ENCODE data around the gene TRMT1. TPM values are rescaled to one million over a fixed set of nuclear protein-coding genes. Genes with fewer than 3 reads are reported as not detected.

TRMT1 gene
- total RNA-seq, 2 donors from 2014 or later, result 66.4 to 83.2 TPM

DNA sequence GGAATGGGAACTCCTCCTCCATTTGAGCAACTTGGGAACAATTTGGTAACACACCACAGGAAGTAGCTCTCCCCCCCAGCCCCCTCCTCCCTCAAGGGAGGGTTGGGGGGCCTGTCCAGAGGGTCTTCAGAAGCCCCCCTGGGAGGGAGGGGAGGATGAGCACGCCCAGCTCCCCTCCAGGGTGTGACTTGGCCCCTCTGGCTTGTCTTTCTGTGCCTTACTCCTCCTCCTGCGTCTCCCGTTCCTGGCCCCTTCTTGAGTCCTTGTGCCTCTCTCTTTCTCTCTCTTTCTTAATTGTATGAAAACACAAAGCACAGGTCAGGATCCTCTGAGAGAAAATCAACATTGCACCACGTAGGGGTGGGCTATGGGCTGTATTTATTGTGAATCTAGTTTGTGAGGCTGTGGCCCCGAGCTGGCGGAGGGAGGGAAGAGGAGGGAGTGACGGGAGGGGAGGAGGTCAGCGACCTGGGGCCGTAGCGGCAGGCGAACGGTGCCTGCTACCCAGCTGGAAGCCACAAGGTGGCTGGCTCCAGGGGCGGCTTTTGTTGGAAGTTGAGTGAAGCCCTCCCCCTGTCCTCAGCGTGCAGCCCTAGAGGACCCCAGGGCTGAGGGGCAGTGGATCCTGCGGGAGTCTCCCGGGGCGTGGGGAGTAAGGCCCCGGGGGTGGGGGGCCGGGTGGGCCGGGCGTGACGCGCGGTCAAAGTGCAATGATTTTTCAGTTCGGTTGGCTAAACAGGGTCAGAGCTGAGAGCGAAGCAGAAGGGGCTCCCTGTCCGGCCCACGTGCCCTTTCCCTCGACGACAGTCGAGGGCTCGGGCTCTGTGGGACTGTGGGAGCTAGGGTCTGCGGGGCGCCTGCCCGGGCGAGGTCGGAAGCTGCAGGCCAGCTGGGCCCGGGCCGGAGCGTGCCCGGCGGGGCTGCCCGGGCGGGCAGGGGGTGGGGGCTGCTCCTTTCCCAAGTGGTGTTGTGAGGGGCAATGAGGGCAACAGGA, 20.3 kb downstream of the TRMT1 start:
- Mint-ChIP-seq H3K27ac (no peak overlapping the region), H3K4me1 (peaks cover 20% of the 10 kb centered on the region)

DNA sequence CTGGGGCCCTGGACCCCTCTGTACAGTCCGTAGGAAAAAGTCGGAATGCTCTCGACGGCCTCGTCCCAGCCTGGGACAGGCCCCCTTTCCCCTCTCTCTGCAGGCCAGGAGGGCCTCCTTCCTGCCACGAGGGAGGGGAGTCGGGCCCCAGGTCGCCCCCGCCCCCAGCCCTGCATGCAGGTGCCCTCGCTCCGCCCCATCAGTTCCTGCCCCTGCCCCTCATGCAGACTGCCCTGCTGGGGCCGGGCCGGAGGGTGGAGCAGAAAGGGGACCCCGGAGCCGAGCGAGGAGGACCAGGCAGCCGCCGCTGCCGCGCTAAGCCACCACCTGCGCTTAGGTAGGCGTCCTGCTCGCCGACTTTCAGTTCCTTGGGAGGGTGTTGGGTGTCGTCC, 21.2 kb downstream of the TRMT1 start:
- no peak for ATAC-seq (replicated peaks)
- H3K4me3 Mint-ChIP-seq, result peak overlapping the region; percentile 56
- H3K4me1 Mint-ChIP-seq, result peaks cover 19% of the 10 kb centered on the region
- H3K27ac Mint-ChIP-seq, result no peak overlapping the region
- H3K27me3 Mint-ChIP-seq, result peaks cover 14% of the 10 kb centered on the region
- H3K9me3 Mint-ChIP-seq, result no peaks in the 10 kb centered on the region
- H3K36me3 Mint-ChIP-seq (ENCODE audit: low read depth), result peaks cover 8% of the 10 kb centered on the region

More for the DNA sequence above, 20.3 kb downstream of the TRMT1 start:
- Mint-ChIP-seq H3K9me3 (no peaks in the 10 kb centered on the region), H3K36me3 (ENCODE audit: low read depth) (peaks cover 8% of the 10 kb centered on the region), H3K4me3 (peak overlapping the region; percentile 56), H3K27me3 (peaks cover 14% of the 10 kb centered on the region)
- no peak for ATAC-seq (replicated peaks)

DNA sequence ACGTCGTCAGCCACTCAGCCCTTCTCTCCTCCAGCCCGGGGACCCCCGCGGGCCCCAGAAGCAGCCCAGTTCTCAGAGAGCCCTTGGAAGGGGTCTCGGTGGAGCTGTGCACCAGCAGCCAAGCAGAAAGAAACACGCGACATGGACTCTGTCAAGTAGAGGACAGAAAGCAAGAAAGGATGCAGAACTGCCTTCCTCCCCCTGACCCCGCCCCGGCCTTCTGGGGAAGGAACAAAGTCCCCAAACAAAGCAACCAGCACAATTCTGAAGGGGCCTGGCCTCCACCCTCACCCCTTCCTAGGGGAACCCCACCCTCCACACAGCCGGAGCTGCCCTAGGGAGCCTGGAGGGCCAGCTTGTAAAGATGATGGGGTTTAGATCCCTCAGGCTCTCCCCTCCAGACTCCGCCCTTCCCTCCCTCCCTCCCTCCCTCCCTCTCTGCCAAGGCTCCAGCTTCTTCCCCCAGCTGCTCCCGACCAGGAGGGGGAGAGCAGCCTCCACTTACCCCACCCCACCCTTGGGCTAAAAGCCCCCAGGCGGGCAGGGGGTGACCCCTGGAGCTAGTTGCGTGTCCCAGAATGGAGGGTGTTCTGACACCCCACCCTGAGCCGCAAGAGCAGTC, 21.7 kb downstream of the TRMT1 start:
- H3K4me1 Mint-ChIP-seq, result peaks cover 14% of the 10 kb centered on the region
- no peak for ATAC-seq (replicated peaks)
- H3K27me3 Mint-ChIP-seq, result peaks cover 14% of the 10 kb centered on the region
- peaks cover 3% of the 10 kb centered on the region for H3K36me3 Mint-ChIP-seq (ENCODE audit: low read depth)
- H3K4me3 Mint-ChIP-seq, result peak overlapping the region; percentile 56
- no peaks in the 10 kb centered on the region for H3K9me3 Mint-ChIP-seq
- H3K27ac Mint-ChIP-seq, result no peak overlapping the region

DNA sequence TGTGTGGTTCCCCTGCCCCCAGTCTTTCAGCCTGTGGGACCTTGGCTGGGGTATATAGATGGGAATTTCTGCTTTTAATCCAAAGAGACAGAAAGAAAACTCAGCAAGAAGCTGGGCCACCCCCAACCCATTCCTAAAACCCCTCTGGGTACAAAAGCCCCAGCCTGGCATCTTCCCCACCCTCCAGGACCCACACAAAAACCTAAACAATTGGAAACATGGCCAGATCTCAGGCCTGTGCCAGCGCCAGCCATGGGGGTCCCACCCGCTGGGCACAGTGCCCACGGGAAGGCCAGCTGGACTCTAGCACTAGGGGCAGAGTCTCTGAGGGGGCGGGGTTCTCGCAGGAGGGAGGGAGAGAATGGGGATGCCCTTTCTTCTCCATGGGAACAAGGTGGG, 22.4 kb downstream of the TRMT1 start:
- H3K4me3 Mint-ChIP-seq, result no peak overlapping the region
- H3K36me3 Mint-ChIP-seq (ENCODE audit: low read depth), result no peaks in the 10 kb centered on the region
- H3K4me1 Mint-ChIP-seq, result peaks cover 11% of the 10 kb centered on the region
- H3K27ac Mint-ChIP-seq, result no peak overlapping the region
- no peaks in the 10 kb centered on the region for H3K9me3 Mint-ChIP-seq
- peaks cover 14% of the 10 kb centered on the region for H3K27me3 Mint-ChIP-seq
- no peak for ATAC-seq (replicated peaks)

DNA sequence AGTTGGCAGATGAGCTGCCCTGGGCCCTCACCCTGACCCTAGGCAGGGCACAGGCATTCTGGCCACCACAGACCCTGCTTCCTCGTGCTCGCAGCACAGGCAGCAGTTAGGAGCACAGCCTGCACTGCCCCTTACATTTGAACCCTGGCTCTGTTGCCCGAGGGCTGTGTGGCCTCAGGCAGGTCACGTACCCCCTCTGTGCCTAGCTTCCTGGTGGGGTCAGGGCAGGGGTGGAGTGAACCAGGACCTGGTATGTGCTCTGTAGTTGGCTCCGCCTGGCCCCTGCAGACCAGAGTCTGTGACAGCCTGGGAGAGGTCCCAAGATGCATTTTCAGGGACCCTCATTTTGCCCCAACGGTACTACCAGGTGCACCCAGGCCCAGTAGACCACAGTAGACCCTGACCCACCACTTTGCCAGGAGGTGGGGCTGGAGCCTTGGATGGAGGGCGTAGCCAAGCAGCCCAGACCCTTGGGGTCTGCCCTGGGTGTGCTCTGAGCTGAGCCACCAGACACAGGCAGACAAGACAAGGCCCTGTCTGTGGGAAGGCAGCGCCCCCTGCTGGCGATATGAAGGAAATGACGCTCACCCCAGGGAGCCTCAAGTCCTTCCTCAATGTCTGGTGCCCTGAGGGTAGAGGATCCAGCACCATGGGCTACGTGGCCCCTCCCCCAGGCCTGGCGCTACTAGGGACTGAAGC, 23.0 kb downstream of the TRMT1 start:
- no peaks in the 10 kb centered on the region for H3K9me3 Mint-ChIP-seq
- no peak overlapping the region for H3K4me3 Mint-ChIP-seq
- H3K36me3 Mint-ChIP-seq (ENCODE audit: low read depth), result no peaks in the 10 kb centered on the region
- no peak overlapping the region for H3K27ac Mint-ChIP-seq
- H3K4me1 Mint-ChIP-seq, result peaks cover 11% of the 10 kb centered on the region
- peak; percentile 84 for ATAC-seq (replicated peaks)
- peaks cover 13% of the 10 kb centered on the region for H3K27me3 Mint-ChIP-seq

DNA sequence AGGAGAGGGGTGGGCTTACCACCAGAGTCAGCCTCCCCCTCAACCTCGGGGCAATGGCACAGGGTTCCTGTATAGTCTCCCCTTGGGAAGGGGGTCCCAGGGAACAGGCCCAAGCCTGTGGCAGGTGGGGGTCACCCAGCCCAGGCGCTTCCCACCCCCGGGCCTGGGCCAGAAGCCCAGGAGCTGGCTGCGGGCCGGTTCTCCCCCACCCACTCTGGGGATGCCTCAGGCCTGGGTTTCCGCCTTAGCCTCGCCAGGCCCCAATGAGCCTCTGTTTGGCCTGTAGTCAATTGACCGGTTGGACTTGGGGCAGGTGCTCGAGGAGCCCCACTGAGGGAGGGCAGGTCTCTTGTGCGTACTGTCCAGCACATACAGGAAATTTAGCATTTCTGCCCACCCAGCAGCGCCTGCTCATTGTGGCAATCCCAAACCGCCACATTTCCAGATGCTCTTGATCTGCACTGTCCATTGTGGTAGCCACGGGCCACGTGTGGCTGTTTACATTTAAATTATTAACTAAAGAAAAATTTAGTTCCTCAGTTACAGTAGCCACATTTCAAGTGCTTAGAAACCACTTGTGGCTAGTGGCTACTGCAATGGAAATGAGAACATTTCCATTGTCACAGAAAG, 23.8 kb downstream of the TRMT1 start:
- no peak overlapping the region for H3K4me3 Mint-ChIP-seq

DNA sequence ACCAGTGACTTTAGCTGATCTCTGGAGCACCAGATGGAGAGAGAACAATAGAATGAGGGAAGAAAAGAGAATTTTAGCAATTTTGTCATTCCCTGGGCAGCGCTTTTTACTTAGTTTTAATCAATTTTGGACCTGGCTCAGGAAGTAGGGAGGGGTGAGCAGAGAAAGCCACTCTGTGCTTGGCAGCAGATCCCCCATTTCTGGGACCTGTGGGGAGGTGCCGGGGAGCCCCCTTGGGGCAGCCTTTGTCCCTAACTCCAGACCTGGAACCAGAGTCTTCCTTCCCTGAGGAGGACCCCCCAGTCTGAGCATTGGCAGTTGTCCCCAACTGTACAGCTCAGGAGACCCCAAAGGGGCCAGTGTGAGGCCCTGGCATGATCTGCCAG, 24.4 kb downstream of the TRMT1 start:
- ATAC-seq (replicated peaks), result no peak
- Mint-ChIP-seq H3K27ac (no peak overlapping the region), H3K27me3 (peaks cover 9% of the 10 kb centered on the region), H3K9me3 (no peaks in the 10 kb centered on the region), H3K4me3 (no peak overlapping the region), H3K4me1 (peaks cover 6% of the 10 kb centered on the region), H3K36me3 (ENCODE audit: low read depth) (no peaks in the 10 kb centered on the region)

More for the DNA sequence above, 23.8 kb downstream of the TRMT1 start:
- no peaks in the 10 kb centered on the region for H3K9me3 Mint-ChIP-seq
- ATAC-seq (replicated peaks), result no peak
- no peaks in the 10 kb centered on the region for H3K36me3 Mint-ChIP-seq (ENCODE audit: low read depth)
- peaks cover 6% of the 10 kb centered on the region for H3K4me1 Mint-ChIP-seq
- H3K27ac Mint-ChIP-seq, result no peak overlapping the region
- peaks cover 9% of the 10 kb centered on the region for H3K27me3 Mint-ChIP-seq

DNA sequence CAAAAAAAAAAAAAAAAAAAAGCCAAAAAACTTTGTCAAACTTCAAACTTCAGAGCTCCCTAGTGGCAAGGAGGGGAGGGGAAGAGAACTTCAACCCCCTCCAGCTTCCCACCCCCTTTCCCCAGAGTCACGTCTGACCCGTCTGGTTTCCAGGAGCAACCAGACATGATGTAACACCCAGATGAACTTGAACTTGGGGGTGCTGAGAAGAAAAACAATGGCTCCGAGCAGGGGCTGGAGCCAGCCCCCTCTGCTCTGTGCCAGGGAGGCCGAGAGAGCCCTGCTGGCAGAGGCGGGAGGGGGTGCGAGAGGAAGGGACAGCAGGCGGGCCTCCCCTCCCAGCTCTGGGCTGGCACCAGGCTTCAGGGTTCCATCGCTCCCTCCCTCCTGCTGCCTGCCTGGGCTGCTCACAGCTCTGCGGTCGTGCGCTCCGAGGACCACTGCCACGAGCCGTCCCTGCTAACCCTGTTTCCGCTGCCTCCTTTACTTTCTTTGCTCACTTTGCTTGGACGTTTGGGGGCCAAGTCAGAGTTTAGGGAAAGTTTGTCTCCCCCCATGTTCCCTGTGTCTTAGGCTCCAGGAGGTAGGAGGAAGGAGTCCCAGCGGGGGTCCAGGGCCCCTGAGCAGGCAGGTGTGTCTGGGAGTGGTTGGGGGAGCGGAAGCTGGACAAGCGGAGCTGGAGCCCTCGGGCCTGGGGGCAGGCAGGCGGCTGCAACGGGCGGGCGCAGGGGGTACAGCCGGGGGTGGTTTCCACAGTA, 25.0 kb downstream of the TRMT1 start:
- no peaks in the 10 kb centered on the region for H3K9me3 Mint-ChIP-seq
- no peaks in the 10 kb centered on the region for H3K36me3 Mint-ChIP-seq (ENCODE audit: low read depth)
- H3K4me1 Mint-ChIP-seq, result peaks cover 6% of the 10 kb centered on the region
- ATAC-seq (replicated peaks), result no peak
- H3K27me3 Mint-ChIP-seq, result peaks cover 9% of the 10 kb centered on the region
- no peak overlapping the region for H3K27ac Mint-ChIP-seq
- no peak overlapping the region for H3K4me3 Mint-ChIP-seq

DNA sequence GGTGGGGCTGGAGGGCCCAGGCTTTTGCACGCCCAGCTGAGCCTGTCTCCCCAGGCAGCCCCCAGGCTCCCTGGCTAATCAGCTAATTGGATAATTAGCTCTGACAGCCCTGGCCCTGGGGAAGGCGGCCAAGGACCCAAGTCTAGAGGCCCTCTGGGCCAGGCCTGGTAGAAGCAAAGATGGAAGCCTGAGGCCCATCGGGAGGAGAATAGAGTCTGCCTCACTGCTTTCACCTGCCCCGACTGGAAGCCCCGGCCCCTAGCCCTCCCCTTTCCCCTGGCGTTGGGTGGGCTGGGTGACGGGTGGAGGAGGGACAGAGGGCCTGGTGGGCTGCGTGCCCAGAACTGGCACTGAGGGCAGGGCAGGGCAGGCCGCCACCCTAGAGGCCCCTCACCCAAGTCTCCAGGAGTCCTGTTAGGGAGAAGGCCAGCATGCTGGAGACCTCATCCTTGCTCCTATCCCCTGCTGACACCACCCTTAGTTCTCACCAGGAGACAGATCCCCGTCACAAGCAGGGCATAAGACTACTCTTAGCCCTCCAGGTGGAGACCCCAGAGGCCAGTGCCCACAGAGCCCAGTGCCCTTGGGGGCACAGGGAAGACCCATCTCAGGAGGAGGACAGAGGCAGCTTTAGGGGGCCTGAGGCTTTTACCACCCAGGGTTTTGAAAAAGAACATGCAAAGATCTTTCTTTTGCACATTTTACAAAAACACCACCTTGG, 25.9 kb downstream of the TRMT1 start:
- no peaks in the 10 kb centered on the region for H3K9me3 Mint-ChIP-seq
- H3K27me3 Mint-ChIP-seq, result peaks cover 3% of the 10 kb centered on the region

DNA sequence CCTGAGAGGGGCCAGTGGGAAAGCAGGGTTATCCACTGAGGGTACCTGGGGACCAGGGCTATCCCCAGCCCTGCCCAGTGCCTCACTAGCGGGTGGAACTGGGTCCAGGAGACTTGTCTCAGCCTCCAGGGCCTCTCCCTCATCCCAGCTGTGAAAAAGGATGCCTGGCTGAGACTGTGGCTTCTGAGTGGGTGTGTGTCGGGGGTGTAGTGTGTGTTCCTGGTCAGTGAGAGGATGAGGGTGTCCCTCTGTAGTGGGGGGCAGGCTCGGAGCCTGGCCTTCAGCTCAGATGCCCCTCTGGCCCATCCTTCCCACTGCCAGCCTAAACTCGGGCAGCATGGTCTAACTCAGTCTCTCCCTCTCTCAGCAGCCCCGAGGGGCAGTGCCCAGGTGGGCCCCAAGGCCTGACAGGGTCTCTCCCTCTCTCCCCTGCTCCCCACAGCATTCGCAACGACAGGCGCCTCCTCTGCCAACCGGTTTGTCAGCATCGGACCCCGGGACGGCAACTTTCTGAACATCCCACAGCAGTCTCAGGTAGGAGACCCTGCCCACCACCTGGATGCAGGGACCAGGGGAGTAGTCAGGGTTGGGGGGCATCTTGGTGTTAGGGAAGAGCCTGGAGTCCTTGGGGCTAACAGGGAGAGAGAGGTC, 26.6 kb downstream of the TRMT1 start:
- peaks cover 3% of the 10 kb centered on the region for H3K27me3 Mint-ChIP-seq
- H3K4me3 Mint-ChIP-seq, result no peak overlapping the region
- H3K9me3 Mint-ChIP-seq, result no peaks in the 10 kb centered on the region
- no peaks in the 10 kb centered on the region for H3K4me1 Mint-ChIP-seq
- H3K36me3 Mint-ChIP-seq (ENCODE audit: low read depth), result no peaks in the 10 kb centered on the region
- H3K27ac Mint-ChIP-seq, result no peak overlapping the region
- ATAC-seq (replicated peaks), result no peak

More for the DNA sequence above, 25.9 kb downstream of the TRMT1 start:
- H3K4me3 Mint-ChIP-seq, result no peak overlapping the region
- peaks cover under 1% of the 10 kb centered on the region for H3K4me1 Mint-ChIP-seq
- no peak for ATAC-seq (replicated peaks)
- H3K27ac Mint-ChIP-seq, result no peak overlapping the region
- H3K36me3 Mint-ChIP-seq (ENCODE audit: low read depth), result no peaks in the 10 kb centered on the region

DNA sequence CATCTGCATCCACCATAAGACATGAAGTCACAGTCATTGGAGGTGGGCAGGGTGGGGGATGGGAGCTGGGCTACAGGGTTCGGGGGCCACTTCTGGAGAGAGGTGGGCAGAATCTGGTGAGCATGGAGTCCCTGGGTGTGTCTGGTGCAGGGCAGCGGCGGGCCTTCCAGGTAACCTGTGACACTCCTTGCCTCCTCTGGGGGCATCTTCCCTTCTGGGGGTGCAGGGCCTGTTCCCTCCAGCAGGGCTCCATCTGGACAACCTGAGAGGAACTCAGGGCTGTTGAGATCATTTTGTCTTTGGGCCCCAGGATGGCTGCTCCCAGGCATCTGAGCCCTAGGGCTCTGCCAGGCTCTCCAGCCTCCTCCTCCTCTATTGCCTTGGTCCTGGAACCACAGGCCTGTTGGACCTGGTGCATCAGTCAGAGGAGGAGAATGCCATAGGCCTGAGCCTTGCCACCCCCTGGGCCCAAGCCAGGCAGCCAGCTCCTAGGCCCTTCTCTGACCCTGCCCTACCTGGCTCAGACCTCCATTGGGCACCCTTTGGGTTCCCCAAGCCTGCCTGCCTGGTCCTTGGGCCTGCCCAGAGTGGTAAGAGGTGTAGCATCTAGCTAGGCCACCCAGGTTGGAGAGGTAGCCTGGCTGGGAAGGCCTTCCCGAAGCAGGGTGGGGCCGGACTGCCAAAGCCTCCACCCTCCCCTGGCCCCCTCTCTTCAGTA, 27.2 kb downstream of the TRMT1 start:
- H3K27ac Mint-ChIP-seq, result no peak overlapping the region
- no peaks in the 10 kb centered on the region for H3K4me1 Mint-ChIP-seq
- H3K4me3 Mint-ChIP-seq, result no peak overlapping the region
- H3K27me3 Mint-ChIP-seq, result no peaks in the 10 kb centered on the region
- H3K36me3 Mint-ChIP-seq (ENCODE audit: low read depth), result no peaks in the 10 kb centered on the region
- ATAC-seq (replicated peaks), result no peak
- no peaks in the 10 kb centered on the region for H3K9me3 Mint-ChIP-seq

DNA sequence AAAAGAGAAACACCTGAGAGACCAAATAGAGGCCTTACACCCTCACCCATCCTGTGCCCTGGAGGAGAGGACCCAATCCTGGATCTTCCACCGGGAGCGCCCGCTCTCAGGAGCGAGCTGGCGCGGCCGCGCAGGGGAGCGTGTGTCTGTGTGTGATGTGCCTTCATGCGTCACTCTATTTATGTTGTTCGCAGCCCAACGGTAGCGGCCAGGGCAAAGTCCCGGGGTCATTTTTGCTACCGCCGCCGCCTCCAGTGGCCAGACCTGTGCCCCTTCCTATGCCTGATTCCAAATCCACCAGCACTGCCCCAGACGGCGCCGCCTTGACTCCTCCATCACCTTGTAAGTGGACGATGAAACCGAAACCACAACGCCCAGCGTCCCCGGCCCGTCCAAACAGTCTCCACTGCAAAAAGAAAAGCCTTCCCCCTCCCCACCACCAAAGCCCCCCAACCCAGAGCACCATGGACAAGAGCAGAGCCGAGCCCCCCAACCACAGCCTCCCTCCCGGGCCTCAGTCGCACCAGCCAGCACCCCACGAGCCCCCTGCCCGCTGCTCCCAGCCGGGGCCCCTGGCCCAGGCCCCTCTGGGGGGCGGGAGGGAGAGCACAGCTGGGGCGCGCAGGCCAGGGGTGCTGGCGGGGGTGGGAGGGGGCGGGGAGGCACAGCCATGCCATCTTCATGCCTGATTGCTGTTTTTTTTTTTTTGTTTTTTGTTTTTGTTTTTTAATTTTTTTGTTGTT, 28.6 kb downstream of the TRMT1 start:
- Mint-ChIP-seq H3K27me3 (no peaks in the 10 kb centered on the region), H3K27ac (no peak overlapping the region), H3K4me1 (no peaks in the 10 kb centered on the region), H3K9me3 (no peaks in the 10 kb centered on the region), H3K36me3 (ENCODE audit: low read depth) (no peaks in the 10 kb centered on the region), H3K4me3 (no peak overlapping the region)
- no peak for ATAC-seq (replicated peaks)

Measured in activated T-helper 17 cell treated with anti-CD3 and anti-CD28 coated beads, Interleukin-2, amount 50 U/mL, for 72 hours (primary cell).